Inflammatory macrophage (primary cell): ENCODE results near the gene NR2C2.
"Not testable (repeated sequence)": the region's sequence is repeated elsewhere in the genome, so short reads cannot be mapped to it uniquely, and the experiment has no call there.

Experiments used
- DNase-seq, 2 donors: peaks; one replicate each; pipeline ENCODE4 v3.0.0-alpha.2; 2020 to 2022
- total RNA-seq, 18 experiments: gene quantifications; one replicate each; lab custom pipeline; 2026; ENCODE audit warnings: mixed read lengths in 6 of 18, inconsistent platforms in 2 of 18; lab: John Stamatoyannopoulos, UW

The NR2C2 gene
- total RNA-seq: 18.1 to 76.6 (median 33.7) reads per million in 18 experiments

- peak; percentile 91 to 93 for DNase-seq
Measured at GRCh38 chr3:14947100-14947885, at the start of gene NR2C2. NR2C2 (plus strand) TSS chr3:14947583; CDS start chr3:15003915, 56,332 bp downstream.

- no peak for DNase-seq
Measured at GRCh38 chr3:14898929-14899328, 48.5 kb upstream of the NR2C2 start.

- DNase-seq: no peak
Measured at GRCh38 chr3:14899993-14900618, 47.3 kb upstream of the NR2C2 start.

DNA sequence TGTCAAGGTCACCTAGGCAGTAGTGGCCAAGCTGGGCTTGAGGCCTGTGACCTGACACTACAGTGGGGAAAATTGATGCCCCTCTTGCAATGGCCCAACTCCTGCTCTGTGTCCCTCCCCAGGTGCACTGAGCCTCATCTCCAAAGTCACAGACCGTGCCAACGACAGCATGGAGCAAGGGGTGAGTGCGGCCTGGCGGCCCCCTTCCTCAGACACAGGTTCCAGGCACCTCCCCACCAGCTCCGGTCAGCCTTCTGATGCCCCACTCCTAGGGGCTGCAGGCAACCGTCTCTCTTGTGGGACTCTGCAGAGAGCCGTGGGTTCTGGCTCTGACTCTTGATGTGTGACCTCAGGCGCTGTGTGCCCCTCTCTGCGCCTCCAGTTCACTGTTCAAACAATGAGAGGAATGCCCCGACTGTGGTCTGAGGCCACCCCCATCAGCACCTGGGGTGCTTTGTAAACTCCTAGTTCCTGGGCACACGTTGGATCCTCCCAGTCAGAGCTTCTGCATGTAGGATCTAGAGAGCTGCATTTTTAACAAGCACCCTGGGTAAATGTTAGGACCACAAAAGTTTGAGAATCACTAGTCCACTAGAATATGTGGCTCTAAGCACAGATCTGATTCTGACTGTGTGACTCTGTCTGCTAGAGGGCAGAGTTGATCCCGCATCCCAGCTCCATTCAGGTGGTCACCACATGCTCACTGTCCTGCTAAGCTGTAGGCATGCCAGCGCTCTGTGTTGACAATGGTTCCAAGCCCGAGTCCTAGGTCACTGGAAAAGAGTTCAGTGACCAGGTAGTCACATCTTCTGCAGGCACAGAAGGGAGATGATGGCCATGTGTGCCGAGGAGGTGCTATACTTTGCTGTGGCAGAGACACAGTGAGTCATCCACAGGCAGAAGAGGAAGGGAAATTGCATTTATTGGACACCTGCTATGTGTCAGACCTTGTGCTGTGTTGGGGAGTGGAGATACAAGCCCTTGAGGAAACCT, 46.2 kb upstream of the NR2C2 start:
- DNase-seq: no peak

DNA sequence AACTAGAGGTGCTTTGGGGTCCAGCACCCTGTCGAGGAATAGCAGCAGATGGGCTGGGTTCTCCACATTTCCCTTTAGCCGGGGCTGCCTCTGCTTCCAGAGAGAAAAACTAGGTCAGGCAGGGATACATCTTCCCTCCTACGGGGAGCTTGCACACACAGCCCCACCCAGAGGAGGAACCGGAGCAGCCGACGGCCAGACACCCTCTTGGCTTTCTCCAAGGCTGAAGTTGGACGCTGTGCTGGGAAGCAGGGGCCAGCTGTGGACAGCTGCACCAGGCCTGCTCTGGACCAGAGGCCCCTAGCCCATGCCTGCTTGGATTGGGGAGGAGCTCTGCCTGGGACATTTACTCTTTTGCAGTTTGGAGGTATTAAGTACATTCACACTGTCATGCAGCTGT, 44.7 kb upstream of the NR2C2 start:
- DNase-seq: no peak

- DNase-seq: not testable (repeated sequence)
Measured at GRCh38 chr3:14903501-14903900, 43.9 kb upstream of the NR2C2 start.

DNA sequence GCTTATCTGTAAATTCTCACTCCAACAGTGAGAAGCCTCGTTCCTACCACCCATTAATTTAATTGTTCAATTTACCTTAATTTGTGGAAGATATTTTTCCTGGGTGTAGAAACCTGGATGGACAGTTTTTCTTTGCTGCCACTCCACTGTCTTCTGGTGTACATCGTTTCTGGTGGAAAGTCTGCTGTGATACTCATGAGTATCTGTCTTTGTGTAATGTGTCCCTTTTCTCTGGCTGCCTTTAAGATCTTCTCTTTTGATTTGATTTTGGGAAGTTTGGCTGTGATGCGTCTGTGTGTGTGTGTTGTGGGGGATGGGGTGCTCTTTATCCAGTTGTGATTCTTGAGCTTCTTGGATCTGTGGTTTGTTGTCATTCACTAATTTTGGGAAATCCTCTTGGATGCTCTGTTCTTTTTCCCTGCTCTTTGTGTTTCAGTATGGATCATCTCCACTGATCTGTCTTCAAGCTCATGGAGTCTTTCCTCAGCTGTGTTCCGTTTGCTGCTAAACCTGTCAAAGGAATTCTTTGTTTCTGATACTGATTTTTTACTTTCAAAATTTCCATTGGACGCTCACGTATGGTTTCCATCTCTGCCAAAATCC, 42.2 kb upstream of the NR2C2 start:
- DNase-seq: no peak

DNA sequence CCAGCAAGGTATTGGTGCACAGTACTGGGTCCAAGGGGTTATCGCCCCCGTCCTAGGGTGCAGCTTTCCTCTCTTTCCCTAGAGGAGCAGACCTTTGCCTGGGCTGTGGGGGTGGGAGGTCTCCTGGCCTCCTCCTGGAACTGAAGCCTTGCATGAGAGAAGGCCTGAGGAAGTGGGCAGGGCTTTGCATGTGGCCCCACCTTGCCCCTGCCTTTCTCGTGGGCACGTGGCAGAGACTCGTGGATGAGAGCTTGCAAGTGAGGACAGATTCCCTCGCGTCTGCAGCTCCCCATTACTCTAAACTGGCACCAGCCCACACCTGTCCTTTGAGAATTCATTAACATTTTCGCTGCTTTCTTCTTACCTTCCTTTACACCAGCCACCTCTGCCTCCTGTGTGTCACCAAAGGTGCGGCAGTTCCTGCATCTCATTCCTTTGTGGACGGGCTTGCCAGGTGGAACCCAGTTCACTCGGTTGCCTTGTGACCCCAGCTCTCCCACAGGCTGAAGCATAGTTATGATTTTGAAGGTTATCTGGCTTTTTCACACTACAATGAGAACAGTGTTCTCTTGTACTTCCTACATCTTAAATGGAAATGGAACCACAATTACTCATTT, 40.9 kb upstream of the NR2C2 start:
- DNase-seq: no peak

DNA sequence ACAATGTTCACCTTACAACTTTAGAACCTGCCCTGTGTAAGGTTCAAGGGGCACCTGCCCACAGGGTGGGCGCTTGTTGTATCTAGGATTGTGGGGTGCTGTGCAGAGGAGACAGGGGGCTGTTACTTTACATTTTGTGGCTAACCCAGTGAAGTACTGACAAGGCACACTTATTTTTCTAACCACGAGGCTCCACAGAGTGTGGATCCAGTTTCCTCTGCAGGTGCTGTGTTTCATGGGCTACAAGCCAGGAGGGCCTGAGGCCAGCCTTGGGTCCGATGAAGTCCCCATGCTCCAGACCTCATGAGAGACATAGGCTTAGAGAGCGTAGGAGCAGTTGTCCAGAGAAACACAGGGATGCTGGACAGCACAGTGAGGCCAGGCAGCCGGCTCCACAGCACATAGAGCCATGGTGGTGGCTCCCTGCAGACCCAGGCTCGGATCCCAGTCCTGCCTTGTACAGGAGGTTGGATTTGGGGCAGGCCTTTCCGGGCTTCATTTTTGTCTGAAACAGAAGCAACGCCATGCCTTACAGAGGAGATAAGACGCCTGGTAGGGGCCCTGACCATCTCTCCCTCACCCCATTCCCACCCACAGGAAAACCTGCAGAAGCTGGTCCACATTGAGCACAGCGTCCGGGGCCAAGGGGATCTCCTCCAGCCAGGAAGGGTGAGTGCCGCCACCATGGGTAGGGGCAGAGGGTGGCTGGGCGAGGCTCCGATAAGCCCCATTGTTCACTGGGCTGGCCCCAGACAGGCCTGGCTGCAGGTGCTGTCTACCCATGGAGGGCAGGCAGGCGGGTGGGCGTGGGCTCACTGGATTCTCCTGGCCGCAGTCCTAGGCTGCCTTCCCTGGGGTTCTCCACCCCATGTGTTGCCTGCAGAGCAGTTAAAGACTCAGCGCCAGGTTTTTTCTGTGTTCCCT, 40.1 kb upstream of the NR2C2 start:
- no peak for DNase-seq

DNA sequence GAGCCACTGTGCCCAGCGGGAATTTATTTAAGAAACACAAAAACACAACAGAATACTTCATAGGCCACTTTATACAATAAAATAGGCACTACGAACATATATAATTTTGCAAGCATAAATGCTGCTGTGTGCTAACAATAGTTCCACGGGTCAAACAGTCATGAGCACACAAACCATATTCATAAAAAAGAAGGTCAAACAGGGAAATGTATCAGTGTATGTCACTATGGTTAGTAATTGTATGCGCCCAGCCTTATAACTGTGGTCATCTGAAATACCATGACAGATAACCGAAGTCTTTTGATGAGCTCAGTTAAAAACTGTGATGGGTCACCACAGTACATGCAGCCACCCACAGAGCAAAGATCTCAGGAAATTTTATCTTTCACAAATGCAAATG, 38.1 kb upstream of the NR2C2 start:
- no peak for DNase-seq

- no peak for DNase-seq
Measured at GRCh38 chr3:14911651-14912050, 35.7 kb upstream of the NR2C2 start.

- no peak for DNase-seq
Measured at GRCh38 chr3:14913071-14913925, 34.1 kb upstream of the NR2C2 start.

GRCh38 chr3:14913926-14914778, 33.2 kb upstream of the NR2C2 start:
- DNase-seq: no peak

GRCh38 chr3:14914779-14915117, 32.6 kb upstream of the NR2C2 start:
- no peak for DNase-seq

GRCh38 chr3:14915636-14916222, 31.7 kb upstream of the NR2C2 start:
- no peak for DNase-seq

DNA sequence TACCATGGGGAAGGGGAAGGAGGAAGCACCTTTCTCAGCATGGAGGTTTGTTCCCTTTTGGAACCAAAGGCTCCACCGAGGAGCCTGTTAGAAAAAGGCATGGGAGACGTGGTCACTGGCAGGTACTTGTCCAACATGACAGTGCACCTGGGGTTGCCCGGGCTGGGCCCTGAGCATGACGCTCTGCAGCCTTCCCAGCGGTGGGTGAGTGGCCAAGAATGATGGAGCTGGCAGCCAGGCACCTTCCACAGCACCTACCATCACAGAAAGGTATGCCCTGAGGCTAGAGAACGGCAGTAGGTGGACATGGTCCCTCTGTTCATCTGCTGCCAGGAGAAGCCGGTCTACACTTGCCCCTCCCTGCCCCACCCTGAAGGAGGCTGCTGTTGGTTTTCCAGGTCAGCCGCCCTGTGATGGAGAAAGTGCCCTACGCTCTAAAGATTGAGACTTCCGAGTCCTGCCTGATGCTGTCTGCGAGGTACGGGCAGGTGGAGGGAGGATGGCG, 29.0 kb upstream of the NR2C2 start:
- DNase-seq: no peak

- DNase-seq: no peak
Measured at GRCh38 chr3:14920536-14920935, 26.8 kb upstream of the NR2C2 start.

DNA sequence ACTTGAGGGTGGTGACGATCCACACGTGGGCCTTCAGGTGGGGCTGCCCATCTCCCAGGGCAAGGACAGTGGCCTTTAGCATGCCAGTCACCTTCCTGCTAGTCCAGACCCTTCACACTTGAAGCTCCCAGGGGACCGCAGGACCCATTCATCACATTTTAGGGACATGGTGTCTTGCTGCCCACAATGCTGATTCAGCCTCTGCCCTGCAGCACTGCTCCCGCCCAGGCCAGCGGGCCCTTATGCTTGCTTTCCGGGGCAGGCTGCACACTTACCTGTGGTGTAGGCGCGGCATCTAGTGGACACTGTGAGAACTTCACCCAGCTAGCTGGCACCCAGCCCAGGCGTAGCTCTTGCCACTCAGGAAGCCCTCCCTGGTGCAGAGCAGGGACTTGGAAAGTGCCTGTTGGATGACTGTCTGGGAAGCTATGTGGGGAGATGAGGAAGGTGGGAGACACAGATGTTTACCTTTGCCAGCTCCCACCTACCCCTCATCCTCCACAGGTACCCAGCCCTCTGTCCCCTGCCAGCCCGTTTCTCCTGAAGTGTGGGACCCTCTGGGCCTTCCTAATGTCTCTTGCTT, 26.3 kb upstream of the NR2C2 start:
- DNase-seq: peak; percentile 75 to 82
